MM.1S (cell line): ENCODE data around the gene DTX1.

Source experiments
- EZH2 ChIP-seq: fragments of 300-600 bp; sonication (generic); optimal IDR thresholded peaks from 2 replicates; pipeline ENCODE3; 2017; ENCODE audit warnings: low read depth, mild to moderate bottlenecking, antibody characterized with exemption, low read length, mixed read lengths
- EZH2phosphoT487 ChIP-seq: fragments of 300-600 bp; sonication (generic); IDR thresholded peaks from 2 replicates; pipeline ENCODE4 v1.6.1; 2018; ENCODE audit warnings: antibody characterized with exemption, low read length
- TF ChIP-seq, protein P1 (sequence below): fragments of 300-600 bp; sonication (generic); IDR thresholded peaks from 2 replicates; pipeline ENCODE4 v1.5.1; 2016; ENCODE audit warnings: antibody characterized with exemption, low read length, mixed read lengths

DNA sequence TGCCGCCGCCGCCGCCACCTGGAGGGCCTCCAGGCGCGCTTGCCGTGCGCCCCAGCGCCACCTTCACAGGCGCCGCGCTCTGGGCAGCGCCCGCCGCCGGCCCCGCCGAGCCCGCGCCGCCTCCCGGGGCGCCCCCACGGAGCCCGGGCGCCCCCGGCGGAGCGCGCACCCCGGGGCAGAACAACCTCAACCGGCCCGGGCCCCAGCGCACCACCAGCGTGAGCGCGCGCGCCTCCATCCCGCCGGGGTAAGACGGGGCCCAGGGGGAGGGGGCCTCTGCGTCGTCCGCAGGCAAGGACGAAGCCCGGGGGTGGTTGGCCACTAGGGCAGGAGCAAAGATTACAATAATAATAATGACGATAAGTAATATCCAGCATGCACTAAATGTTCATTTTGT lies 21.3 kb downstream of the DTX1 start:
- TF ChIP-seq, protein P1, sequence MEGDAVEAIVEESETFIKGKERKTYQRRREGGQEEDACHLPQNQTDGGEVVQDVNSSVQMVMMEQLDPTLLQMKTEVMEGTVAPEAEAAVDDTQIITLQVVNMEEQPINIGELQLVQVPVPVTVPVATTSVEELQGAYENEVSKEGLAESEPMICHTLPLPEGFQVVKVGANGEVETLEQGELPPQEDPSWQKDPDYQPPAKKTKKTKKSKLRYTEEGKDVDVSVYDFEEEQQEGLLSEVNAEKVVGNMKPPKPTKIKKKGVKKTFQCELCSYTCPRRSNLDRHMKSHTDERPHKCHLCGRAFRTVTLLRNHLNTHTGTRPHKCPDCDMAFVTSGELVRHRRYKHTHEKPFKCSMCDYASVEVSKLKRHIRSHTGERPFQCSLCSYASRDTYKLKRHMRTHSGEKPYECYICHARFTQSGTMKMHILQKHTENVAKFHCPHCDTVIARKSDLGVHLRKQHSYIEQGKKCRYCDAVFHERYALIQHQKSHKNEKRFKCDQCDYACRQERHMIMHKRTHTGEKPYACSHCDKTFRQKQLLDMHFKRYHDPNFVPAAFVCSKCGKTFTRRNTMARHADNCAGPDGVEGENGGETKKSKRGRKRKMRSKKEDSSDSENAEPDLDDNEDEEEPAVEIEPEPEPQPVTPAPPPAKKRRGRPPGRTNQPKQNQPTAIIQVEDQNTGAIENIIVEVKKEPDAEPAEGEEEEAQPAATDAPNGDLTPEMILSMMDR, result no peak
- no peak for TF ChIP-seq EZH2phosphoT487
- no peak for TF ChIP-seq EZH2
